Activated CD8-positive, alpha-beta memory T cell treated with anti-CD3 and anti-CD28 coated beads, Interleukin-2, amount 50 U/mL, for 1 hour (primary cell): ENCODE measurements around the gene SP6.

Experiments used
- DNase-seq: peaks from one replicate; pipeline ENCODE4 v3.0.0-alpha.2; 2020; ENCODE audit errors: extremely low read depth

SP6 gene

DNA sequence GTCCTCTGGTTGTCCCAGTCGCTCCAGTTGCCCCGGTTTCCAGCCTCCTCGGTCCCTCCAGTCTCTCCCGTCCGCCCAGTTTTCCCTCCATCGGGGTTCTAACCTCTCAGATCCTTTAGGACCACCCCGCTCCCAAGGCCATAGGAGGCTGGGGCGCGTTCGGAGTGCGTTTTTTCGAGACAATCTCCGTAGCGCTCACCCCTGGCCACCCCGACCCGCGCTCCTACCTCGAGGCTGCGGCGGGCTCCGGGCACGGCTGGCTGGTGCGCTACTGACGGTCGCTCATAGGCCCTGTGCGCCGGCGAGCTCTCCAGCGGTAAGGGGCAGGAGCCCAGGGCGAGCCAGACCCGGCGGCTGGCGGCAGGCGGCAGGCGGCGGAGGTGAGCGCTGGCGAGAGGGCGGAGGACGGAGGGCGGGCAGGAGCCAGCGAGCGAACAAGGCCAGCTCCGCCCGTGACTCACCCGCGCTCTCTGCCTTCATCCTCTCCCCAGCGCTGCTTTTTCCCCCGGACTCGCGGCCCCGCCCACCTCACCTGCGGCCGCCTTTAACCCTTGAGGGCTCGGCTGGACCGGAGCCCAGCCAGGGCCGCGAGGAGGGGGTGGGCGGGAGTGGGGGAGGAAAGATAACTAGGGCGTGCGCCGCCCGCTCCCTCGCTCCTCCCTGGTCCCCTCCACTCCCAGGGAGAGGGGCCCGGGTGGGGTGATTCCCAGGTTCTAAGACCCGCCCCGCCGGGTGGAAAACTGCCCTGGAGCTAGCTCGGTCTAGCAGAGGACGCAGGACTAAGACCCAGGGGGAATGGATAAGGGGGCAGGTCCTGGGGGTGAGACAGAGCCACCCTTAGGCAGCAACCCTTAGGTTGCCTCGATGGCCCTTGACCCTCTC, at the start of gene SP6:
Gene SP6 (minus strand): TSS at position 472 of the 882 bp plus-strand sequence. CDS start 2,734 bp downstream, outside the sequence.
- peak; percentile 52 for DNase-seq

DNA sequence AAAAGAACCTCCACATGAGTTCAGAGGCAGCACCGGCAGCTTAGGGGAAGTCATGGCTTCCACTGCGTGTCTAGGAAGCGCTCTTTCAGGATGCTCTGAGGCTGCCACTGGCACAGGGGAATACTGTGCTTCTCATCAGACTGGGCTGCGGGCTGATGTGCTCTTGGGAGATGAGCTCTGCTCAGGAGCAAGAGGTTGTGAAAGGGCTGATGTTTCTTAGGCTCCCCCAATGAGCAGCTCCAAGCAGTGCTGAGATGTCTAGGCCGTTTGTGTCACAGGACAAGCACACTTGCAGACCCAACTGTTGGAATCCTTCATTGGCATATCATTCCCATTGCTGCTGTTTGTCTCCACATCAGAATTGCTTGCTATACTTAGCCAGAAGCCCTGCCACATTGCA, 48.7 kb upstream of the SP6 start:
- no peak for DNase-seq

DNA sequence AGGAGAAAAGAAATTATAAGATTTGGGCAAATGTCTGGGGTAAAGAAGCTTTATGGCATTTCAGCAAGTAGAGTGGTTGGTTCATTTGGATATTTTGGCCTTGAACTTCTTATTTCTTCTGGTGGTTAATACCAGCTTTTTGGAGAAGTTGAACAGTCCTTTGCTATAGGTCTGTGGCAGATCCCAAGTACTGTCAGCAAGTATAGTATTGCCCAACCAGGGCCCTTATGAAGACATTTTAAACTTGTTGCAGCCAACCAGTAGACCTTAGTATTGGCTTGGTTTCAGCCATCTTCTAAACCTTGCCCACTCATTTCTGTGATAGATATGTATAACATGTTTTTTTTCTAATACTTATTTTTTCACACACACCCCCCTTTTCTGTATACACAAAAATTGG, 47.3 kb upstream of the SP6 start:
- DNase-seq, result no peak

DNA sequence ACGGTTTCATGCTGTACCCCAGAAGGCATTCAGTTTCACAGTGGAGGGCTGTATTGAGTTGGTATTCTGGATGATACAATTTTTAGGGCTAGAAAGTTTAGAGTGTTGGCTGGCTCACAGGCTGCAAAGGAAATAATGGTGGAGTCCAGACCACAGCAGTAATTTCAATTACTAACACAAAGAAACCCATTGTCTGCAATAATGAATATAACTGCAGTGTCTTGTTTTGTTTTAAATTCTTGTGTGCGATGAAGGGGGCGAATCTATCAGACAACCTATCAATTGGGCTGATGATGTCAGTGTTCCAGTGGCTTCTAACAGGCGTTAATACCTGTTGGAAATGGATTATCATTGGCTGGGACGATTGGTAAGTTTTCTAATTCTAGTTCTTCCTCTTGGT, 46.6 kb upstream of the SP6 start:
- DNase-seq, result no peak

DNA sequence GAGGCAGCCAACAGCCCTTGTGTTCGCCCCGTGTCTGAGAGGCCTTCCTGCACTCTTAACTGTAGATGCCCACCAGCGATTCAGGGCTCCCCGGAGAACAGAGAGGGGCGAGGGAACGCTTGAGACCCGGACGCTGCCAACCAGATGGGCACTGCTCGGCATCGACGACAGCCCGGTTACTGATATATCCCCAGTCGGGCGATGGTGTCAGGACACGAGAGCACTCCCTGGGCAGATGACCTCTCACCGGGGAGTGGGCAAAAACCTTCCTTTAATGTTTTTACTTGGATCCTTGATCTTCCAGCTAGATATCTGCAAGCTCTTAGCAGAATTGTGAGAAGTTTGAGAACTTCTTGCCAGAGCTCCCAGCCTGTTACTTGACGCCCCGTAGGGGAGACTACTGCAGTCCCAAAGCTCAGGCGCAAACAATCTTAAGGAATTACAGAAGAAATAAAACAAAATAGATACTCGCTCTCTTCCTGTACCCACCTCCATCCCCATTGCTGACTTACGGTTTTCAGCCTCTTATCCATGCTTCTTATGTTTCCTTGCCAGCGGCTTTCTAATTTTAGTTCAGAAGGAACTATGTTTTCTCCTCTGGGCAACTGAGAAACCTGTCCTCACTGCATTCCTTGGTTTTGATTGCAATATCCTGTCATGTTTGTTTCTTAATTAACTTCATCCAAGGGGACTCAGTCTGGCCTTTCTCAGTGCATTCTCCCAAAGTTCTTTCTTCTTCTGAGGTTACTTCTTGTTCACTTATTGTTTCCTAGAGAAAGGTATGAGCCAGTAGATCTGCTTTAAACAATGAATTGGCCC, 45.9 kb upstream of the SP6 start:
- DNase-seq, result no peak

DNA sequence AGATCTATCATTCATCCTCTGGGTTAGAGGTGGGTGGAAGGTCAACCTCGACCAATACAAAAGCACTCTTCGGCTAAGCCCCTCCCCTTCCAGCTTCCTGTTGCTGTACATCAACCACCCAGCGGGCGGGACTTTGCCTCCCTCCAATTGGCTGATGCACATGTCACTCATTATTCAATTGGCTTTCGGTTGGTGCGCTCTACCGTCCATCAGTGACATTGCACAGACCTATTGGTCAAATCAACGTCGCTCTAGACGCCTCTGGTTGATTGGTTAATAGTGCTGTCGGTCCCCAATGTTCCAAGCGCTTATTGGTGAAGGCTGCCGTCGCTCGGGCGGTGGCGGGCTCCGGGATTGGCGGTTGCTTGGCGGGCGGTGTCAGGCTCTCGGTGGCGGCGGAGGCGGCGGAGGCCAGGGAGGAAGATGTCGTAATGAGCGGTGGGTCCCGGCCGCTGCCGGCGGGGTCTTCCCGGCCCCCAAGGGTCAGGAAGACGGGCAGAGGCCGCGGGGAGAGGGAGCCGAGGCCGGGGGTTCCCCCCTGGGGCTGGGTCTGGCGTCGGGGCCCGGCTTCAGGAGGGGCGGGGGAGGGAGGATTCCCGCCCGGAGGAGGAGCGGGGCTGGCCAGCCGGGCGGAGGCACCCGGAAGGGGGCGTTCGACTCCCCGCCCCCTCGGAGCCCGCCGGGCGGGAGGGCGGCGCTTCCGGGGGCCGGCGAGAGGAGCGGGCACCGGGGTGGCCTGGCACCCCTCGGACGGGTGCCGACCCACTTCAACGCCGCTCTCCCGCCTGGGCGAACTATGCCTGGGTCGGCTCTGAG, 45.1 kb upstream of the SP6 start, which contains the start of gene SP2:
Gene SP2 (plus strand): TSS at position 381 of the 816 bp plus-strand sequence. CDS start 51 bp downstream, at position 432.
- DNase-seq, result peak; percentile 100

DNA sequence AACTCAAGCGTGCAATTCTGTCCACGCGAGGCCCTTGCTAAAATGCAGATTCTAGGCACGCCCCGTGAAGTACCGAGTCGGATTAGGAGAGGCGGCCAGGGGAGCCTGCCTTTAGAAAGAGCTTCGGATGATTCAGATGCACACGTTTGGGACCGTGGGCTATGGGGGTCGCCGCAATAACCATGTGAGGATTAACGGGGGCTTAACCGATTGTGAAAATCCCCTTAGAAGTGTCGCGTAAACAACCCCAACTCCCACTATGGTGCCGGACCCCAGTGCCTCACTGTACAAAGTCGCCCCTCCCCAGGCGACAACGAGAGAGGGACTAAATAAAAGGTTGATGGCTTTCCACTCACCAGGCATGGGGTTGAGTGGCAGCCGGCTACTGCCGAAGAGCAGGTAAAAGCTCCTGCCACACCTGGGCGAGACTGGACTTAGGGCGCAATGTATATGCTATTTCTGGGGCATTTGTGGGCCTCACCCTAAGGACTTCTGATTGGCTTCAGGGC, 44.4 kb upstream of the SP6 start:
- DNase-seq, result no peak

DNA sequence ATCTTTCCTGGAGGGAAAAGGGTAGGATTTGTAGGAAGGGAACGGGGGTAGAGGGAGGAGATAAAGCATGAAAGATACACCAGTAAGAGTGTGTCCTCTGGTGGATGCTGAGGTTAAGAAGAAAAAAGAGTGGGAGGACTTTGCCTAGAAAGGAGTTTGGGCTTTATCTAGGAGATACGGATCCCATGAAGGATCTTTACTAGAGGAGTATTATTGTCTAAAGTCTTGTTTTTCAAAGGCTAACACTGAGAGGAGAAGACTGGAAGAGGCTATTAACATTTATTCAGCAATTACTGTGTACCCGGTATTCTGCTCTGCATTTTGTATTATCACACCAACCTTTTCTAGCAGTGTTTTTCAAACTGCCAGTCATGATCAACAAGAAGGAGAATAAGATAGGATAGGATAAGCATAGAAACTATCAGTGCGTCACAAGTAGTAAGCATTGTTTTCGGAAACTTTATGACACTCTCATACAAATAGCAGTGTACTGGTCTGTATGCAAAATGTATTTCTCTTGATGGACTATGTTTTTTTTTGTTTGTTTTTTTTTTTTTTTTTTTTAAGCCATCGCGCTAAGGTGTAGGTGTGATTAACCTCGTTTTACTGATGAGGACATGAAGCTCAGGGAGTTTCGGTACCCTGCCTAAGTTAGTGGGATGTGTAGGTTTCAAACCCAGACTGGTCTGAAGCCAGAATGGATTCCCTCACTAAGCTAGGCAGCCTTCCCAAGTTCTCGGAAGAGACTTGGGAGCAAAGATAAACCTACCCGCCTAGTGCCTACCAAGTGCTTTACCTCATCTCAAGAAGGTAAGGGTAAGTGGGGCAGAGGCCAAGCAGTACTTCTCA, 43.8 kb upstream of the SP6 start:
- no peak for DNase-seq

DNA sequence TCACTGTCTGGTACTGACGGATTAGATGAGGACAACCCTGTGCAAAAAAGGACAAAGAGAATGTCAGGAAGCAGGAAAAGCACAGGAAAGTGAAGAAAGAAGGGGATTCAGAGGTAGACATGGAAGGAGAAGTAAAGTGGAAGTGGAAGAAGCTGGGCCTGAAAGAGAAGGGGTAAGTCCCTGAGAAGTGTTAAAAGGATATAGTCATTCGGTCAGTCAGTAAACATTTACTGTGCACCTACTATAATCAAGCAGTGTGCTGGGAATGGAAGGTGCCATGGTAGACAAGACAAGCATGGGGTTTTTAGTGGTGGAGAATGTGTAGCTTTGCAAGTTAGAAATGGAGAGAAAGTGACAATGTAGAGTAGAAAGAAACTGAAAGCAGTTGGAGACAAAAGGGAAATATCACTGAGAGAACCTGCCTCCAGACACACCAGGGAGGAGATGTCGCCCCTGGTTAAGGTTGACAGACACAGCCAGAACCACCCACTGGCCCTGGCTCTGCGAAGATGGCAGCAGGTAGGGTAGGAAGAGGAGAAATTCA, 40.7 kb upstream of the SP6 start:
- DNase-seq, result no peak

DNA sequence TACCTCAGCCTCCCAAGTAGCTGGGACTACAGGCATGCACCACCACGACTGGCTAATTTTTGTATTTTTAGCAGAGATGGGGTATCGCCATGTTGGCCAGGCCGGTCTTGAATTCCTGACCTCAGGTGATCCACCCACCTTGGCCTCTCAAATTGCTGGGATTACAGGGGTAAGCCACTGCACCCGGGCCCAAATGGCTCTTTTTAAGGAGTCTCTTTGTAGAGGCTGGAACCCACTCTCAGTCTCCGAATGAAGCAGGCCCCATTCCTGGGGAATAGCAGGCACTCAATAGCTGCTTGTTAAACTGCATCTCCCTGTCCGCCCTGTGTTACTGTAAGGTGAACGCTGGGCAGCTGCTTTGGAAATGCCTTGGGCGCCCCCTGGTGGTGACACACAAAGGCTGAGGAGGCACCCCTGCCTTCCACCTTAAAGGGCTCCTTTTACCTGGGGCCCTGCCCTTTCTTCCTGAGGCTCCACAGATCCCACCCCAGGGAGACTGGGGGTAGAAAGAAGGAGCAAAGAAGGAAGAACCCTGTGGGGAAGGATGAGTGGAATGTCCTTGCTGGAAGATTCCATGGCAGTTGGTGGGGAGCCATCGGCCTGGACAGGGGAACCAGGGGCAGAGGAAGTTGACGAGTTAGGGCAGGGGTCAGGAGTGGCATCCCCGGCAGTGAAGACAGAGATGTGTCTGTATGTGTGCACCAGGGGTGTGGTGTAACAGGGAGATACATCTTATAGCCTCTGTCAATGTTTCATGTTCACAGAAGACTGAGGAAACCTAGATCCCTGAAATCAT, 39.0 kb upstream of the SP6 start:
- DNase-seq, result peak; percentile 85

DNA sequence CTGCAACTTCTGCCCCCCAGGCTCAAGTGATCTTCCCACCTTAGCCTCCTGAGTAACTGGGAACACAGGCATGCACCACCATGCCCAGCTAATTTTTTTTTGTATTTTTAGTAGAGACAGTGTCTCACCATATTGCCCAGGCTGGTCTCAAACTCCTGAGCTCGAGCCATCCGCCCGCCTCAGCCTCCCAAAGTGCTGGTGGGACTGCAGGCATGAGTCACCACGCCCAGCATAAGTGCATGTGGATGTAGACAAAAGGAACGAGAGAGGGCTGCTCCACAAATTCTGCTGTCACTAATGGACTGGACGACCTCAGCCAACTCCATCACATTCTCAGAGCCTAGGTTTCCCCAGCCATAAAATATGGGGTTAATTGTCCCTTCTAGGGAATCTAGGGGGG, 37.3 kb upstream of the SP6 start:
- DNase-seq, result no peak

DNA sequence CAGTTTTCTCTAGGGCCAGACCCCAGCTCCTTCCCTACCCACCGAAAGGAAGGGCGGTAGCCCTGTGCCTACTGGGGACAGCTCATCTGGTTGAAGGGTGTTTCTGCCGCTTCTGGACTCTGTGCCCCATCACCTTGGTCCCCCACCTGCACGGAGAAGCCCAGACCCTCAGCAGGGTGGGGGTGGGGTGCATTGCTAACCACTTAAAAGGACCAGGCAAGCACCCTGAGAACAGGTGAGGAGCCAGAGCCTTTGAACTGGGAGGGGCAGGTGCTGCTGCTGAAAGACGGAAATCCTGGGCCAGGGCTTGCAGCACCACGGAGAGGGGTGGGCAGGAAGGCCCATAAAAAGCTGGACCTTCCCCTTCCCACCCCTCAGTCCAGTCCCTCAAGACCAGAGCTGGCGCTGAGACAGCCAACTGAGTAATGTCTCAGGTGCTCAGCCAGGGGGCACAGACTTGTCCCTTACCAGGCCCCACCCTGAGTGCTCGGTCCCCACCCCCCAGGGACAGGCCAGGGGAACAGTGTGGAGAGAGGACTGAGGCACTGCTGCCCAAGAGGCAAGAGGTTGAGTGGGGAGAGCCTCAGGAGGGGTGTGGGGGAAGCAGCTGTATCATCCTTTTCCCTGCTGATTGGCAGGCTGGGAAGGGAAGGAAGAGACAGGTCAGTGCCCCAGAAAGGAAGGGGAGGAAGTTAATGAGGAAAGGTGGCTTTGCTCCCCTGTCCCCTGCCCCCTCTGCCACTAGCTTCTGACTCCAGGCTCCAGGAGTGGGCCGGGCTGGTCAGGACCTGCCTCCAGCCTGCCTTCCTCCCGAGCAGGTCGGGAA, 34.2 kb upstream of the SP6 start:
- no peak for DNase-seq

DNA sequence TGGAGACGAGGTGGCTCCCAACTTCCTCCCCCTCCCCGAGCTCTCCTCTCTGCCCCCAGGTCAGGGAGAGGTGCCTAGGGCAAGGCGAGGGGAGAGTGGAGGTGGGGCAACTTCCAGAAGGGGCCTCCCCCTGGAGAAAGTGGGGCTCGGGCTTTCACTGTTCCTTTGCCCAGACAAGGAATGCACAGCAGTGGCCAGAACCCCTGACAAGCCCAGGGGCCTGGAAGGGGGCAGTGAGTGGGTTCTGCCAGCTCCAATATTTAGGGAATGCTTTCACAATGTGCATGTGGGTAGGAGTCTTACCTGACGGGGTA, 33.4 kb upstream of the SP6 start:
- DNase-seq, result no peak

DNA sequence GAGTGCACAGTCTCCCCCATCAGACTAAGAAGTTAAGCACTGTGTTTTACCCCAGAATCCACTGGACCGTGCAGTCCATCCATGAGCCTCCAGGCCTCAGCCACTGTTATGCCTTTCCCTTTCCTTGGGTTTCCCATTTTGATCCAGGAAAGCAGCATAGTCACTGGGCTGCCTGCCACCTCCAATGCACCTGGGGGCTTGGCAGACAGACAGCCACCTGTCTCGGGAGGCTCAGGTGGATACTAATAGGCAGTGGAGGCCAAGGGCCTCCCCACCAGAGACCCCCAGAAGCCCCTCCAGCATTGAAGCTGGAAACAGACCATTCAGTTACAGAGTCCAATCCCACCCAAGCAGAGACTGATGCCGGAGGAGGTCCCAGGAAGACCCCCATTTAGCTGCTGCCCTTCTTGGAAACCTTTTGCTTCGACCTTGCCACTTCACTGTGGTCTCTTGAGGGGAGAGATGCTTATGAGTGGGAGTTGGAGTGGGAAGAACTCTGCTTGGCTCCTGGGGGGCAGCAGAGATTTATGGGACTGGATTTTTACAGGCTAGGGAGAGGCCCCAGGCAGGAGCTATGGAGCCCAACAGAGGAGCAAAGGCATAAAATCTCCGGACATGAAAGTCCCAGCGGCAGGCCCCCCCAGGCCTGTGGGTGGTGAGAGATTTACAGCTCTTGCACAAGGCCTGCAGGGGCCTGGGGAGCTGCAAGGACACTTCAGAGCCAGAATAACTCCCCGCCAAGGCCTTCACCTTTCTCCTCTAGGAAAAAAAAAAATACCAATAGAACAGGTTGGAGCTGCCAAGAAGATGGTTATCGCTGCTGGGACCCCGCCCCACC, 32.8 kb upstream of the SP6 start:
- DNase-seq, result no peak

DNA sequence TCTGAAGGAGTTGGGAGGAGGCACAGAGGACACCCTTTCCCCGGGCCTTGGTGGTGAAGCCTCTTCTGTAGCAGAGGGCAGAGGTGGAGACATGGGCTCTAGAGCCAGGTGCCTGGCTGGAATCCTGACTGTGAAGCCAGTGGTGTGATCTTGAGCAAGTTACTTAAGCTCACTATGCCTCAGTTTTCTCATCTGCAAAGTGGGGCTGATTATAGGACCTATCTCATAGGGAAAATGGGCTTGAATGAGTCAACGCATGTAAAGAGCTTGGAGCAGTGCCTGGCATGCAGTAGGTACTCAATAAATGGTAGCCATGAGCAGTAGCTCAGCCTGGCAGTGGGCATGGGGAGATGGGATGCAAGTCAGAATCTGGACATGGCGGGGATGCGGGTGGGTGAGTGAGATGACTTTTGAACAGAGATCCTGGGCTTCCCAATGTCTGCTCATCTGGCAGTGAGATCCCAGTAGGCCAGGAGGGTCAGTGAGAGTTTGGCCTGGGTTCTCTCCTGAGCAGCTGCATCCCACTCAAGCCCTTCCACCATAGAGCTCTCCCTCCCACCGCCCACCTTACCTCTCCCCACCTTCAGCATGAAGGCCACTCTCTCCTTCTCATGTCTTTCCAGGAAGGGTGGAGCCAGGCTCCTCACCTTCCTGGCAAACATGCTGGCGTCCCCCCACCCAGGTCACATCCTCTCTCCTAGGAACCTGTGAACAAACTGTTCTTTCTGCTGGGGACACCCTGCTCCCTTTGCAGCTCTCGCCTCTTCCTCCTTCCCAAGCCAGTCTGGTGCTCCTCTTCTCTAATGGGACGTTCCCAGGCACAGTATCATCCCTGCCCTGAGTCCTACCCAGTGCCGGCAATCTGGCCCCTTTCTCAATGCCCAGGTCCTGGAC, 32.0 kb upstream of the SP6 start:
- no peak for DNase-seq

DNA sequence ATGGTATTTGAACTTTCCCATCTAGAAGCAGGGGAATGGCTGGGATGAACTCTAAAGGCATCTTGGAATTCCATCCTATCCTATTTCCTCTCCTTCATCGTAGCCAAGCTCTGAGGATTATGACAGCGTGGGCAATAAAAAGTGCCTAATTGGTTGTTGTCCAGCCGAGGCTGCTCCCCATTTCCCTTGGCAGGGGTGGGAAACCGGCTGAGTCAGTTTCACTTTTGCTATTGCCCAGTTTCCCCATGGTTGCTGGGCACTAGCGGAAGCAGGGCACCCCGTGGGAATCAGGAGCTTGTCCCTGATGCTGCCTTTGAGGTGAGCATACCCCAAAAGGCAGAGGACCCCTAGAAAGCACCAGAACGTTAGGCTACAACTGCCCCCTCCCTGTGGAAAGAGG, 31.3 kb upstream of the SP6 start:
- DNase-seq, result no peak
